Ishikawa (cell line): ENCODE results near the gene MINK1.

Experiments
- CREB1 ChIP-seq: IDR thresholded peaks from 2 replicates; pipeline ENCODE4 v1.6.1; 2012; ENCODE audit warnings: low read depth
- RAD21 ChIP-seq: IDR thresholded peaks from 2 replicates; pipeline ENCODE4 v1.6.1; 2012; ENCODE audit warnings: low read depth

DNA sequence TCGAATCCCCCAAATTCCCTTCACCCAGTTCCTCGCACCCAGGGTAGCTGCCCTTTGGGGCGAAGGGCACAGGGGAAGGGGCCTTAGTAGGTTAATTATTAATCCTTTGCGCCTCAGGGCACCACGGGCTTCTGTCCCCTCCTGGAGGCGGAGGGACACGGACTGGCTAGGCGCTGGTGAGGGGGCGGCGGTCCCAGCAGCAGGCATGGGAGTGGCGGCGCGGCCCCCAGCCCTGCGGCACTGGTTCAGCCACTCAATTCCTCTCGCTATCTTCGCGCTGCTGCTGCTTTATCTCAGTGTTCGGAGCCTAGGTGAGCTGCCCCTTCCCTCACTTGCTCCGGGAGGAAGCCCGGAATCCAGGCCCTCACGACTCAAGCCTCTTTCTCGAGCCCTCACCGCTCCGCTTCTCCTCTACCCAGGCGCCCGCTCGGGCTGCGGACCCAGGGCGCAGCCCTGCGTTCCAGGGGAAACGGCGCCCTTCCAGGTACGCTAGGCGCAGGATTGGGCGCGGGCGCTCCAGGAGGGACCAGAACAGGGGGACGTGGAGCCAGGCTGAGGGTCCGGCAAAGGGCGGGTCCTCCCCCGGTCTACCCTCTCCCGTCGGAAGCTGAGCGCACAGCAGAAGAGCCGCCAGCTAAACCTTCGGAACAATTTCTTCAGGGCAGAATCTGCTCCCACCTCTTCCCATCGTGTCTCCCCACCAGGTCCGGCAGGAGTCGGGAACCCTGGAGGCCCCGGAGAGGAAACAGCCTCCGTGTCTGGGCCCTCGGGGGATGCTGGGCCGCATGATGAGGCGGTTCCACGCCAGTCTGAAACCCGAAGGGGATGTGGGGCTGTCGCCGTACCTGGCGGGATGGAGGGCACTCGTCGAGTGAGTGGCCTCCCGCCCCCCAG is 44.1 kb upstream of the MINK1 start, which contains the start of gene GLTPD2:
- TF ChIP-seq RAD21, result no peak
- no peak for TF ChIP-seq CREB1
